A673 (cell line): Measurements from ENCODE around the gene NLGN1. TPM values are rescaled to one million over a fixed set of nuclear protein-coding genes. Genes with fewer than 3 reads are reported as not detected.

Source experiments
- BruUV-seq: library from RNA; stranded (reverse); fragments of 400-500 nt; replicated peaks from 2 replicates; lab custom pipeline; 2021; lab: Mats Ljungman, UMichigan
- CTCF ChIA-PET: fragments of 300-600 bp; sonication (Branson Sonifier 250); formaldehyde crosslinking; loops from one replicate; lab custom pipeline; 2022; ENCODE audit warnings: antibody characterized with exemption; lab: Charles Lee
- POLR2A ChIA-PET: fragments of 300-600 bp; sonication (Branson Sonifier 250); formaldehyde crosslinking; loops from one replicate; lab custom pipeline; 2022; ENCODE audit warnings: antibody characterized with exemption; ENCODE audit not compliant: low non-redundant PET; lab: Charles Lee
- DNase-seq: peaks from one replicate; pipeline ENCODE4 v3.0.0-alpha.2; 2015; ENCODE audit warnings: low spot score
- H3K27ac ChIP-seq: fragments of 200-600 bp; sonication (generic); 2 replicates; pipeline ENCODE4 v1.5.1; 2016; ENCODE audit warnings: mixed run types, low read depth, mild to moderate bottlenecking, mixed read lengths, antibody characterized with exemption, low read length; ENCODE audit not compliant: poor library complexity, severe bottlenecking
- H3K27me3 ChIP-seq: fragments of 200-600 bp; sonication (generic); replicated peaks from 2 replicates; pipeline ENCODE4 v1.6.1; 2017; ENCODE audit warnings: mixed run types, low read depth, mild to moderate bottlenecking, mixed read lengths, antibody characterized with exemption, low read length; ENCODE audit not compliant: insufficient read depth, poor library complexity
- H3K36me3 ChIP-seq: fragments of 200-600 bp; sonication (generic); 2 replicates; pipeline ENCODE4 v1.6.1; 2016; ENCODE audit warnings: mixed run types, mild to moderate bottlenecking, mixed read lengths, antibody characterized with exemption, low read length; ENCODE audit not compliant: insufficient read depth, poor library complexity, severe bottlenecking
- H3K4me1 ChIP-seq: fragments of 200-600 bp; sonication (generic); 2 replicates; pipeline ENCODE4 v1.6.1; 2017; ENCODE audit warnings: mixed run types, mild to moderate bottlenecking, mixed read lengths, antibody characterized with exemption, low read length; ENCODE audit not compliant: insufficient read depth, poor library complexity, severe bottlenecking
- H3K4me3 ChIP-seq: fragments of 200-600 bp; sonication (generic); 2 replicates; pipeline ENCODE4 v1.5.1; 2016; ENCODE audit warnings: low read depth, mixed run types, mild to moderate bottlenecking, mixed read lengths, low read length; ENCODE audit not compliant: poor library complexity, severe bottlenecking
- H3K9me3 ChIP-seq: fragments of 200-600 bp; sonication (generic); 2 replicates; pipeline ENCODE4 v1.6.1; 2016; ENCODE audit warnings: mixed run types, low read depth, mild to moderate bottlenecking, mixed read lengths, antibody characterized with exemption, low read length; ENCODE audit not compliant: poor library complexity, severe bottlenecking
- EZH2 ChIP-seq: fragments of 200-600 bp; sonication (generic); IDR thresholded peaks from 2 replicates; pipeline ENCODE4 v1.6.1; 2017; ENCODE audit warnings: borderline replicate concordance, low read depth, mild to moderate bottlenecking, mixed read lengths, antibody characterized with exemption, low read length; ENCODE audit not compliant: poor library complexity, severe bottlenecking
- intact Hi-C: fragments of 100-400 bp; cut with micrococcal nuclease; formaldehyde crosslinking; loops from one replicate; pipeline ENCODE4 v1.10.0; 2022; ENCODE audit not compliant: unreplicated experiment
- total RNA-seq: library from RNA; stranded (reverse); gene quantifications from 2 replicates; pipeline ENCODE4 v1.2.3, GENCODE V29; 2021
- TF ChIP-seq, protein P1 (sequence below): fragments of 300-800, 200-600 bp; sonication (generic); conservative IDR thresholded peaks from 2 replicates; pipeline ENCODE4 v1.5.1; 2017; ENCODE audit warnings: low read depth, mild to moderate bottlenecking, antibody characterized with exemption, low read length, moderate library complexity, mixed read lengths

The NLGN1 gene
- total RNA-seq, 1 experiment from 2014 or later = 0.39 TPM

DNA sequence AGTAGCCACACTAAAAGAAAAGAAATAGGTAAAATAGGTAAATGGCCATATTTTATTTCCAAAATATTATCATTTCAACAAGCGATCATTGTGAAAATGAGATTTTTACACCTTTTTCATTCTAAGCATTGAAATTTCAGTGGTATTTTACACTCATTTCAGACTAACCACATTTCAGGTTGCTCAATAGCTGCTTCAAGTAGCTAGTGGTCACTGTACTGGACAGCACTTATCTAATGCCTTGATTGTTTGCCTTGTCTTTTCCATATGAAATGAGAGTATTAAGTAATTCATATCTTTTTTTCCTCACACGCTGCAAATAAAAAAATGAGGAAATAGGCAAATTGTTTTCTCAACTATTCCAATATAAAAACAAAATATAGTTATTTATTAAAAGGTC, 332.8 kb downstream of the NLGN1 start:
- POLR2A ChIA-PET = no interaction called here
- DNase-seq = no peak
- Histone ChIP-seq H3K27ac (no peak overlapping the region), H3K9me3 (no peaks in the 10 kb centered on the region), H3K4me3 (no peak overlapping the region), H3K36me3 (no peaks in the 10 kb centered on the region), H3K4me1 (no peaks in the 10 kb centered on the region), H3K27me3 (no peaks in the 10 kb centered on the region)
- BruUV-seq = no TSS peak
- CTCF ChIA-PET = no interaction called here
- TF ChIP-seq EZH2 = no peak
- TF ChIP-seq, protein P1, sequence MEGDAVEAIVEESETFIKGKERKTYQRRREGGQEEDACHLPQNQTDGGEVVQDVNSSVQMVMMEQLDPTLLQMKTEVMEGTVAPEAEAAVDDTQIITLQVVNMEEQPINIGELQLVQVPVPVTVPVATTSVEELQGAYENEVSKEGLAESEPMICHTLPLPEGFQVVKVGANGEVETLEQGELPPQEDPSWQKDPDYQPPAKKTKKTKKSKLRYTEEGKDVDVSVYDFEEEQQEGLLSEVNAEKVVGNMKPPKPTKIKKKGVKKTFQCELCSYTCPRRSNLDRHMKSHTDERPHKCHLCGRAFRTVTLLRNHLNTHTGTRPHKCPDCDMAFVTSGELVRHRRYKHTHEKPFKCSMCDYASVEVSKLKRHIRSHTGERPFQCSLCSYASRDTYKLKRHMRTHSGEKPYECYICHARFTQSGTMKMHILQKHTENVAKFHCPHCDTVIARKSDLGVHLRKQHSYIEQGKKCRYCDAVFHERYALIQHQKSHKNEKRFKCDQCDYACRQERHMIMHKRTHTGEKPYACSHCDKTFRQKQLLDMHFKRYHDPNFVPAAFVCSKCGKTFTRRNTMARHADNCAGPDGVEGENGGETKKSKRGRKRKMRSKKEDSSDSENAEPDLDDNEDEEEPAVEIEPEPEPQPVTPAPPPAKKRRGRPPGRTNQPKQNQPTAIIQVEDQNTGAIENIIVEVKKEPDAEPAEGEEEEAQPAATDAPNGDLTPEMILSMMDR = no peak
- intact Hi-C loops = no loop called here

DNA sequence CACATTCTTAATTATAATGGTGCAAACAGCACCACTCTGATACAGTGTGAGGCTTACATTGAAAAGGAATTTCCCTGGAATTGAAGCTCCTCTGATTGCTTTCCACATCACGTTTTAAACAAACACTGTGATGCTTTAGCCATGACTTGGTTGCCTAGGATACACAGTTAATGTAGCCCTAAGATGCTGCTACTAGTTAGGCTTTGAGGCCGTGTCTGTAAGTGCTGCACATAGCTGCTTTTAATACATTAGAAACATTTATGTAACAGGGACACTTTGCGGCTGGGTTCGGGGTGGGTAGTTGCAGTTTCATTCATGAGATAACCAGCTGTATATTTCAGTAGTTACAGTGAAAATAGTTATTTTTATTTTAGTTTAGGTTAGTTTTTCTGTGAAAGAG, 334.7 kb downstream of the NLGN1 start:
- TF ChIP-seq, protein P1 = no peak
- TF ChIP-seq EZH2 = no peak
- Histone ChIP-seq H3K4me1 (no peaks in the 10 kb centered on the region), H3K27me3 (no peaks in the 10 kb centered on the region), H3K9me3 (no peaks in the 10 kb centered on the region), H3K36me3 (no peaks in the 10 kb centered on the region), H3K4me3 (no peak overlapping the region), H3K27ac (no peak overlapping the region)
- DNase-seq = no peak
- POLR2A ChIA-PET = no interaction called here
- CTCF ChIA-PET = no interaction called here
- no TSS peak for BruUV-seq
- intact Hi-C loops = no loop called here

DNA sequence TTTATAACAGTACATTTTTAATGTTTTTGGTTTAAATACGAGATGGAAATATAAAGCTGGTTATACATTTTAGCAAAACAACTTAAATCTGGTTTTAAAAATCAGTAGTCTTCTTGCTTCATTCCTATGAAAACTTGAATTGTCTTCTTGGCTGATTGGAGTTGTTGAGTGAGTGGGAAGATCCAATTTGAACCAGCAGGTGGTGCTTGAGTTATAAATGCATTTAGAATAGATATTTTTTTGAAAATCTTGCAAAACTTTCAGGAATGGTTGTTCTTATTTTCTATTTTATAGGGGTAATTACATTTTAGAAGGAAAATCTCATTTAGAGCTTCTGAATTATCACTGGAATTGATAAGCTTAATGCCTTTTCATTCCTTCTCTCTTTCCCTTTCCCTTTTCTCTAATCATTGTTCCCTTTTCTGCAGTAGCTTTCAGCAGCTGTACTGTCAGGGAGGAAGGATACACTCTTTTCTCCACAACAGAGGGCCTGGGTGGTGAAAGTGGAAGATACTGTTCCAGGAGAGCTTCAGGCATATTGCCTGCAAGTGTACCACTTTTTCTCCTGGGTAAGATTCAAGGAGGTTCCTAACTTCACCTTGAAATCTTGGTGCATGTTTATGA, 335.6 kb downstream of the NLGN1 start:
- CTCF ChIA-PET = no interaction called here
- intact Hi-C loops = no loop called here
- POLR2A ChIA-PET = no interaction called here

More for the DNA sequence above, 335.6 kb downstream of the NLGN1 start:
- Histone ChIP-seq H3K4me1 (no peaks in the 10 kb centered on the region), H3K9me3 (no peaks in the 10 kb centered on the region), H3K4me3 (no peak overlapping the region), H3K27me3 (no peaks in the 10 kb centered on the region), H3K36me3 (no peaks in the 10 kb centered on the region), H3K27ac (no peak overlapping the region)
- BruUV-seq = no TSS peak
- peak; percentile 34 for DNase-seq
- no peak for TF ChIP-seq EZH2
- TF ChIP-seq, protein P1 = peak; percentile 59
